RWPE2 (cell line): Measurements from ENCODE around the gene CDH12.

Experiments used
- ATAC-seq: fragments of 200-7000 bp; cut with Tn5 transposase; 3 replicates; pipeline ENCODE4 v1.9.1; 2021; ENCODE audit warnings: low read depth
- DNase-seq: peaks from one replicate; pipeline ENCODE4 v3.0.0-alpha.2; 2020; ENCODE audit warnings: low spot score
- H3K27ac ChIP-seq: fragments of 450-650 bp; 2 replicates; pipeline ENCODE4 v1.5.1; 2017; ENCODE audit warnings: mild to moderate bottlenecking; ENCODE audit not compliant: poor library complexity, severe bottlenecking
- H3K27me3 ChIP-seq: fragments of 250-450 bp; sonication (Bioruptor Pico); 2 replicates; pipeline ENCODE4 v1.5.1; 2021; ENCODE audit warnings: mild to moderate bottlenecking, moderate library complexity; ENCODE audit not compliant: insufficient read depth, poor library complexity, severe bottlenecking
- H3K36me3 ChIP-seq: fragments of 250-450 bp; sonication (Bioruptor Pico); 2 replicates; pipeline ENCODE4 v1.5.1; 2020; ENCODE audit warnings: low read depth, mild to moderate bottlenecking, moderate library complexity
- H3K4me1 ChIP-seq: fragments of 250-450 bp; sonication (Bioruptor Pico); 2 replicates; pipeline ENCODE4 v1.5.1; 2021; ENCODE audit warnings: mild to moderate bottlenecking, moderate library complexity; ENCODE audit not compliant: insufficient read depth, poor library complexity, severe bottlenecking
- H3K4me3 ChIP-seq: fragments of 250-450 bp; sonication (Bioruptor Pico); 2 replicates; pipeline ENCODE4 v1.5.1; 2021; ENCODE audit warnings: mild to moderate bottlenecking, moderate library complexity; ENCODE audit not compliant: severe bottlenecking
- H3K9me3 ChIP-seq: fragments of 250-450 bp; sonication (Bioruptor Pico); 2 replicates; pipeline ENCODE4 v1.5.1; 2021; ENCODE audit warnings: mild to moderate bottlenecking, moderate library complexity; ENCODE audit not compliant: severe bottlenecking
- TF ChIP-seq, protein P1 (sequence below): fragments of 450-650 bp; IDR thresholded peaks from one replicate; pipeline ENCODE4 v1.5.1; 2017; ENCODE audit warnings: mild to moderate bottlenecking, moderate library complexity; ENCODE audit not compliant: poor library complexity, severe bottlenecking

CDH12 gene

DNA sequence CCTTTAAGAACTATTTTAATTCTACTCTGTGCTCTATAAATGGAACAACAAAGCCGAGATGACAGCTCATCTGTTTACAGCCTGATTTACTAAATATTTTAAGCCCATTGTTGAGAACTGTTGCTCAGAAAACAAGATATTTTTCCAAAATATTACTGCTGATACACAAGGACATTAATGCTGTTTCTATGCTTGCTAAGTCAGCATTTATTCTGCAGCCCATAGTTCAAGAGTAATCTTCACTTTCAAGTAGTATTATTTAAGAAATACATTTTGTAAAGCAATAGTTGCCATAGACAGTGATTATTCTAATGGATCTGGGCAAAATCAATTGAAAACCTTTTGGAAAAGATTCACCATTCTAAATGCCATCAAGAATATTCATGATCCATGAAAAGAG lies 208.3 kb downstream of the CDH12 start:
- H3K4me1 ChIP-seq = peaks cover 15% of the 10 kb centered on the region
- no peak overlapping the region for H3K27ac ChIP-seq
- no peak for DNase-seq
- no peak overlapping the region for H3K4me3 ChIP-seq
- no peaks in the 10 kb centered on the region for H3K9me3 ChIP-seq
- no peaks in the 10 kb centered on the region for H3K27me3 ChIP-seq
- ATAC-seq = no peak
- H3K36me3 ChIP-seq = no peaks in the 10 kb centered on the region
- TF ChIP-seq, protein P1, sequence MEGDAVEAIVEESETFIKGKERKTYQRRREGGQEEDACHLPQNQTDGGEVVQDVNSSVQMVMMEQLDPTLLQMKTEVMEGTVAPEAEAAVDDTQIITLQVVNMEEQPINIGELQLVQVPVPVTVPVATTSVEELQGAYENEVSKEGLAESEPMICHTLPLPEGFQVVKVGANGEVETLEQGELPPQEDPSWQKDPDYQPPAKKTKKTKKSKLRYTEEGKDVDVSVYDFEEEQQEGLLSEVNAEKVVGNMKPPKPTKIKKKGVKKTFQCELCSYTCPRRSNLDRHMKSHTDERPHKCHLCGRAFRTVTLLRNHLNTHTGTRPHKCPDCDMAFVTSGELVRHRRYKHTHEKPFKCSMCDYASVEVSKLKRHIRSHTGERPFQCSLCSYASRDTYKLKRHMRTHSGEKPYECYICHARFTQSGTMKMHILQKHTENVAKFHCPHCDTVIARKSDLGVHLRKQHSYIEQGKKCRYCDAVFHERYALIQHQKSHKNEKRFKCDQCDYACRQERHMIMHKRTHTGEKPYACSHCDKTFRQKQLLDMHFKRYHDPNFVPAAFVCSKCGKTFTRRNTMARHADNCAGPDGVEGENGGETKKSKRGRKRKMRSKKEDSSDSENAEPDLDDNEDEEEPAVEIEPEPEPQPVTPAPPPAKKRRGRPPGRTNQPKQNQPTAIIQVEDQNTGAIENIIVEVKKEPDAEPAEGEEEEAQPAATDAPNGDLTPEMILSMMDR = no peak

DNA sequence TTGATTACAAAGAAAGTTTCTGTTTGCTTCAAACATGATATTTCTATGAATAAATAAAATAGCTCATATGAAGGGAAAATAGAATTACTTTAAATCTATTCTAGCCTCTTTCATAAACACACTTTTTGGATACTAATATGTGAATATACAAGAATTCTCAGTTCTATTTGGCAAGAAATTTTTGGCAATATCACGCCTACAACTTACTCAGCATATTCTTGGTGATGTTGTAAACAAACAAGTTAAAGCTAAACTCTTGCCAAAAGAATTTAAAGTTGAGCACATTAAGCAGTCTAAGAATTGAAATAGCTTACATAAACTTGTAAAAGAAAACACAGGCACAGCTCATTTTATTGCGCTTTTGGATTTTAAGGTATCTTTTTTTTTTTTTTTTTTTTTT lies 209.8 kb downstream of the CDH12 start:
- Histone ChIP-seq H3K9me3 (no peaks in the 10 kb centered on the region), H3K27me3 (no peaks in the 10 kb centered on the region), H3K4me3 (no peak overlapping the region), H3K27ac (no peak overlapping the region), H3K36me3 (no peaks in the 10 kb centered on the region), H3K4me1 (peaks cover 2% of the 10 kb centered on the region)
- ATAC-seq = no peak
- TF ChIP-seq, protein P1 = no peak
- no peak for DNase-seq

DNA sequence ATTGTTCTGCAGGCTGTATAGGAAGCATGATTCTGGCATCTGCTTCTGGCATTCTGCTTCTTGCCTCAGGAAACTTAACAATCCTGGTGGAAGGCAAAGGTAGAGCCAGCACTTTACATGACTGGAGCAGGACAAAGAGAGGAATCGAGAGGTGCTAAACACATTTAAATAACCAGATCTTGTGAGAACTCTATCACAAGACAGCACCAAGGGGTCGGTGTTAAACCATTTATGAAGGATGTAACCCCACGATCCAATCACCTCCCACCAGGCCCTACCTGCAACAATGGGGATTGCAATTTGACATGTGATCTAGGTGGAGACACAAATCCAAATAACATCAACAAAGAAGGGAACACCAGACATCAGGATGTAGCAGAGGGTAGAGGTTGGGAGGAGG lies 221.5 kb downstream of the CDH12 start:
- no peak overlapping the region for H3K4me3 ChIP-seq
- H3K4me1 ChIP-seq = no peaks in the 10 kb centered on the region
- H3K9me3 ChIP-seq = no peaks in the 10 kb centered on the region
- DNase-seq = no peak
- TF ChIP-seq, protein P1 = no peak
- no peaks in the 10 kb centered on the region for H3K36me3 ChIP-seq
- ATAC-seq = no peak
- no peak overlapping the region for H3K27ac ChIP-seq
- no peaks in the 10 kb centered on the region for H3K27me3 ChIP-seq

DNA sequence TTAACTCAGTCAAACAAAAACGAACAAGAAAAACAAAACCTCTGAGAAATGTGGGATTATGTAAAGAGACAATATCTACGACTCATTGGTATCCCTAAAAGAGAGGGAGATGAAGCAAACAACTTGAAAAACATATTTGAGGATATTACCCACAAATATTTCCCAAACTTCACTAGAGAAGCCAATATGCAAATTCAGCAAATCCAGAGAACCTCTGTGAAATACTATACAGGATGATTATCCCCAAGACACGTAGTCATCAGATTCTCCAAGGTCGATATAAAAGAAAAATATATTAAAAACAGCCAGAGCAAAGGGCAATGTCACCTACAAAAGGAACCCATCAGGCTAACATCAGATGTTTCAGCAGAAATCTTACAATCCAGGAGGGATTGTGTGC lies 226.1 kb downstream of the CDH12 start:
- ATAC-seq (no peak), DNase-seq (no peak)
- TF ChIP-seq, protein P1 = no peak
- H3K4me1 ChIP-seq = no peaks in the 10 kb centered on the region
- H3K4me3 ChIP-seq = no peak overlapping the region
- no peaks in the 10 kb centered on the region for H3K36me3 ChIP-seq
- H3K27ac ChIP-seq = no peak overlapping the region
- no peaks in the 10 kb centered on the region for H3K9me3 ChIP-seq
- no peaks in the 10 kb centered on the region for H3K27me3 ChIP-seq

DNA sequence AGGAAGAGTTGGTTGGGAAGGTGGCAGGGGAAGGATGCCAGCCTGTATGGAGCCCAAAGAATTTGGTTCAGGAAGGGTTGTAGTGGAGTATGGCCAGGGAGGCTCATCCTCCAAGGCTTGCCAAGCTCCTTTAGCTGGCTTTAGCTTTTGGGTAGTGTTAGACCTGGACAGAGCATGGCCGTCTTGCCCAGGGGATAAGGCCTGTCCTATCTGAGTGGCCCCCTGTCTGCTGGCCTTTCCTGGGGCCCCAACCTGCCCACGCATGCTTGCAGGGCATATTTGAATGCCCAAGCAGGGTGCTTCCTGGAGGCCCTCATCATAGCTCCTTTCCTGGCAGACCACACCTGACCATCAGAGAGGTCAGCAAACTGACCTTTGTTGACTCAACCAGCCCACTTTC lies 227.7 kb downstream of the CDH12 start:
- no peaks in the 10 kb centered on the region for H3K36me3 ChIP-seq
- TF ChIP-seq, protein P1 = no peak

More for the DNA sequence above, 227.7 kb downstream of the CDH12 start:
- ATAC-seq = no peak
- H3K4me1 ChIP-seq = no peaks in the 10 kb centered on the region
- DNase-seq = no peak
- no peak overlapping the region for H3K4me3 ChIP-seq
- H3K9me3 ChIP-seq = no peaks in the 10 kb centered on the region
- H3K27ac ChIP-seq = no peak overlapping the region
- no peaks in the 10 kb centered on the region for H3K27me3 ChIP-seq
